HG03378 (cell line): ENCODE measurements around the gene MARVELD3.
"Not testable (repeated sequence)": the region's sequence is repeated elsewhere in the genome, so short reads cannot be mapped to it uniquely, and the experiment has no call there.

Source experiments
- ATAC-seq: cut with Tn5 transposase; IDR thresholded peaks from one replicate; pipeline ENCODE4 v1.9.1; 2021; ENCODE audit warnings: mild to moderate bottlenecking, moderate library complexity; ENCODE audit not compliant: unreplicated experiment

MARVELD3 gene

GRCh38 chr16:71670537-71670936 lies 44.6 kb downstream of the MARVELD3 start:
- ATAC-seq: no peak

- no peak for ATAC-seq
Observed at GRCh38 chr16:71671165-71671564, 45.2 kb downstream of the MARVELD3 start.

- ATAC-seq: no peak
Observed at GRCh38 chr16:71672125-71672524, 46.1 kb downstream of the MARVELD3 start.

GRCh38 chr16:71672803-71673581 lies 47.0 kb downstream of the MARVELD3 start:
- ATAC-seq: no peak

- no peak for ATAC-seq
Observed at GRCh38 chr16:71673582-71673973, 47.6 kb downstream of the MARVELD3 start.

GRCh38 chr16:71674229-71674628 lies 48.2 kb downstream of the MARVELD3 start:
- no peak for ATAC-seq

GRCh38 chr16:71675380-71675779 lies 49.4 kb downstream of the MARVELD3 start:
- no peak for ATAC-seq

- no peak for ATAC-seq
Observed at GRCh38 chr16:71676236-71676635, 50.3 kb downstream of the MARVELD3 start.

- ATAC-seq: no peak
Observed at GRCh38 chr16:71681360-71681759, 55.4 kb downstream of the MARVELD3 start.

- ATAC-seq: not testable (repeated sequence)
Observed at GRCh38 chr16:71684280-71684679, 58.3 kb downstream of the MARVELD3 start.
